ENCODE results near the gene CDH2.

DNA sequence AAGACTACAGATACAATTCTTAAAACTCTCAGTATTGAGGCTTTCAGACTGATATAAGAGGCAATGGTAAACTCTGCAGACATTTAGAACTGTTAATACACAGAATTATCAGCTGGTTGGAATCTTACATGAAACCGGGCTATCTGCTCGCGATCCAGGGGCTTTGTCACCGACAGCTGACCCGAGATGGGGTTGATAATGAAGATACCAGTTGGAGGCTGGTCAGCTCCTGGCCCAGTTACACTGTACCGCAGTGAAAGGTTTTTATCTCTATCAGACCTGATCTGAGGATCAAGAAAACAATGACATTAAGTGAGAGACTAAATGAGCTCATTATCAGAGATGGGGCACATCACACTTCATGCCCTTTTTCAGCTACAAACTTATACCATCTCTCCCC is 167.3 kb downstream of the CDH2 start:
- TF ChIP-seq POLR2A (IDR thresholded peaks at IDR 0.05): no peak
- TF ChIP-seq, protein P1, sequence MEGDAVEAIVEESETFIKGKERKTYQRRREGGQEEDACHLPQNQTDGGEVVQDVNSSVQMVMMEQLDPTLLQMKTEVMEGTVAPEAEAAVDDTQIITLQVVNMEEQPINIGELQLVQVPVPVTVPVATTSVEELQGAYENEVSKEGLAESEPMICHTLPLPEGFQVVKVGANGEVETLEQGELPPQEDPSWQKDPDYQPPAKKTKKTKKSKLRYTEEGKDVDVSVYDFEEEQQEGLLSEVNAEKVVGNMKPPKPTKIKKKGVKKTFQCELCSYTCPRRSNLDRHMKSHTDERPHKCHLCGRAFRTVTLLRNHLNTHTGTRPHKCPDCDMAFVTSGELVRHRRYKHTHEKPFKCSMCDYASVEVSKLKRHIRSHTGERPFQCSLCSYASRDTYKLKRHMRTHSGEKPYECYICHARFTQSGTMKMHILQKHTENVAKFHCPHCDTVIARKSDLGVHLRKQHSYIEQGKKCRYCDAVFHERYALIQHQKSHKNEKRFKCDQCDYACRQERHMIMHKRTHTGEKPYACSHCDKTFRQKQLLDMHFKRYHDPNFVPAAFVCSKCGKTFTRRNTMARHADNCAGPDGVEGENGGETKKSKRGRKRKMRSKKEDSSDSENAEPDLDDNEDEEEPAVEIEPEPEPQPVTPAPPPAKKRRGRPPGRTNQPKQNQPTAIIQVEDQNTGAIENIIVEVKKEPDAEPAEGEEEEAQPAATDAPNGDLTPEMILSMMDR (IDR thresholded peaks at IDR 0.05): no peak

Measured in ovary (tissue), 3 donors.